Karpas-422 (cell line): ENCODE results near the gene OBP2A. TPM values are rescaled to one million over a fixed set of nuclear protein-coding genes. Genes with fewer than 3 reads are reported as not detected.

Experiments used
- DNase-seq: peaks from one replicate; pipeline ENCODE4 v3.0.0-alpha.2; 2015
- H2AFZ ChIP-seq: fragments of 200-600 bp; sonication (generic); 2 replicates; pipeline ENCODE4 v1.6.1; 2014; ENCODE audit warnings: antibody characterized with exemption, low read length, mixed read lengths
- H3K27ac ChIP-seq: fragments of 200-600 bp; sonication (generic); 2 replicates; pipeline ENCODE4 v1.5.1; 2014; ENCODE audit warnings: mild to moderate bottlenecking, low read length, moderate library complexity
- H3K27me3 ChIP-seq: fragments of 200-600 bp; sonication (generic); 2 replicates; pipeline ENCODE4 v1.6.1; 2014; ENCODE audit warnings: low read length, mixed read lengths
- H3K36me3 ChIP-seq: fragments of 200-600 bp; sonication (generic); 2 replicates; pipeline ENCODE4 v1.6.1; 2014; ENCODE audit warnings: low read length, mixed read lengths; ENCODE audit not compliant: insufficient read depth
- H3K4me1 ChIP-seq: fragments of 200-600 bp; sonication (generic); 2 replicates; pipeline ENCODE4 v1.6.1; 2014; ENCODE audit warnings: mild to moderate bottlenecking, low read length, mixed read lengths
- H3K4me2 ChIP-seq: fragments of 200-600 bp; sonication (generic); 2 replicates; pipeline ENCODE4 v1.6.1; 2014; ENCODE audit warnings: low read length, low read depth, mild to moderate bottlenecking; ENCODE audit not compliant: poor library complexity, severe bottlenecking
- H3K4me3 ChIP-seq: fragments of 200-600 bp; sonication (generic); 2 replicates; pipeline ENCODE4 v1.5.1; 2014; ENCODE audit warnings: mild to moderate bottlenecking, antibody characterized with exemption, low read length, mixed read lengths
- H3K79me2 ChIP-seq: fragments of 200-600 bp; sonication (generic); 2 replicates; pipeline ENCODE4 v1.6.1; 2014; ENCODE audit warnings: mild to moderate bottlenecking, low read length, mixed read lengths
- H3K9ac ChIP-seq: fragments of 200-600 bp; sonication (generic); 2 replicates; pipeline ENCODE4 v1.6.0; 2014; ENCODE audit warnings: low read length
- H3K9me2 ChIP-seq: fragments of 200-600 bp; sonication (generic), shearing (Covaris generic); replicated peaks from 2 replicates; pipeline ENCODE4 v1.6.0; 2014; ENCODE audit warnings: mild to moderate bottlenecking, low read length, moderate library complexity; ENCODE audit not compliant: insufficient read depth
- H3K9me3 ChIP-seq: fragments of 300-700, 200-600 bp; sonication (generic); 2 replicates; pipeline ENCODE4 v1.6.1; 2014; ENCODE audit warnings: low read length, mixed read lengths
- H4K20me1 ChIP-seq: fragments of 200-600 bp; sonication (generic); 2 replicates; pipeline ENCODE4 v1.6.1; 2014; ENCODE audit warnings: mild to moderate bottlenecking, antibody characterized with exemption, low read length, low read depth; ENCODE audit not compliant: insufficient read depth
- total RNA-seq: library from RNA; depleted of rRNA; stranded (reverse); fragments of >200 nt; shearing (Covaris generic); gene quantifications from 2 replicates; pipeline ENCODE4 v1.2.3, GENCODE V29; 2014; ENCODE audit warnings: low replicate concordance

OBP2A gene
- total RNA-seq, 1 experiment from 2014 or later, result not detected

GRCh38 chr9:135587658-135588057, 41.7 kb downstream of the OBP2A start:
- no peak overlapping the region for H3K9ac ChIP-seq
- no peaks in the 10 kb centered on the region for H3K27me3 ChIP-seq

DNA sequence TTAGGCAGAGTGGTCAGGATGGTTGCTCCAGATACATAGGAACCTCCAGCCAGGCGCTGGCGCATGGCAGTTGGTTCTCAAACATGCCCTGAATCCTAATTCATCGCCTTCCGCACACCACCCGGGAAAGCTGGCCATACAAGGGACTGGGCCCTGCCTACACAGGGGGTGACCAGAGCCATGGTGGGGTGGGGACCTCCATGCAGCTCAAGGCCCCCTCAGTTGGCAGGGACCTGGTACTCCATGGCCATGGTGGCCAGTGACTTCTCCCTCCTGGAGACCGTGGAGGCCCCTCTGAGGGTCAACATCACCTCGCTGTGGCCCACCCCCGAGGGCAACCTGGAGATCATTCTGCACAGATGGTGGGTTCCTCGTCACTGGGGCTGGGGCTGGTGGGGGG, 42.4 kb downstream of the OBP2A start:
- no peaks in the 10 kb centered on the region for H3K79me2 ChIP-seq
- no peaks in the 10 kb centered on the region for H4K20me1 ChIP-seq

More at GRCh38 chr9:135587658-135588057, 41.7 kb downstream of the OBP2A start:
- no peak for DNase-seq
- no peak overlapping the region for H3K27ac ChIP-seq
- no peaks in the 10 kb centered on the region for H3K36me3 ChIP-seq
- H3K4me1 ChIP-seq, result no peaks in the 10 kb centered on the region
- H2AFZ ChIP-seq, result no peak overlapping the region
- H3K9me2 ChIP-seq, result no peaks in the 10 kb centered on the region
- H3K4me3 ChIP-seq, result no peak overlapping the region
- no peaks in the 10 kb centered on the region for H3K79me2 ChIP-seq
- H3K9me3 ChIP-seq, result no peaks in the 10 kb centered on the region
- H4K20me1 ChIP-seq, result no peaks in the 10 kb centered on the region
- no peak overlapping the region for H3K4me2 ChIP-seq

GRCh38 chr9:135588886-135589595, 43.1 kb downstream of the OBP2A start:
- H3K4me2 ChIP-seq, result no peak overlapping the region
- no peak overlapping the region for H3K27ac ChIP-seq
- H3K4me3 ChIP-seq, result no peak overlapping the region
- no peaks in the 10 kb centered on the region for H3K4me1 ChIP-seq
- no peak overlapping the region for H2AFZ ChIP-seq
- no peaks in the 10 kb centered on the region for H4K20me1 ChIP-seq
- no peak overlapping the region for H3K9ac ChIP-seq
- no peaks in the 10 kb centered on the region for H3K9me3 ChIP-seq
- H3K36me3 ChIP-seq, result no peaks in the 10 kb centered on the region
- H3K27me3 ChIP-seq, result no peaks in the 10 kb centered on the region
- no peaks in the 10 kb centered on the region for H3K9me2 ChIP-seq
- DNase-seq, result no peak
- no peaks in the 10 kb centered on the region for H3K79me2 ChIP-seq

More for the DNA sequence above, 42.4 kb downstream of the OBP2A start:
- Histone ChIP-seq H3K27ac (no peak overlapping the region), H3K36me3 (no peaks in the 10 kb centered on the region), H3K4me1 (no peaks in the 10 kb centered on the region), H3K9me2 (no peaks in the 10 kb centered on the region), H3K9me3 (no peaks in the 10 kb centered on the region), H3K4me2 (no peak overlapping the region), H3K9ac (no peak overlapping the region), H3K4me3 (no peak overlapping the region), H3K27me3 (no peaks in the 10 kb centered on the region), H2AFZ (no peak overlapping the region)
- no peak for DNase-seq

DNA sequence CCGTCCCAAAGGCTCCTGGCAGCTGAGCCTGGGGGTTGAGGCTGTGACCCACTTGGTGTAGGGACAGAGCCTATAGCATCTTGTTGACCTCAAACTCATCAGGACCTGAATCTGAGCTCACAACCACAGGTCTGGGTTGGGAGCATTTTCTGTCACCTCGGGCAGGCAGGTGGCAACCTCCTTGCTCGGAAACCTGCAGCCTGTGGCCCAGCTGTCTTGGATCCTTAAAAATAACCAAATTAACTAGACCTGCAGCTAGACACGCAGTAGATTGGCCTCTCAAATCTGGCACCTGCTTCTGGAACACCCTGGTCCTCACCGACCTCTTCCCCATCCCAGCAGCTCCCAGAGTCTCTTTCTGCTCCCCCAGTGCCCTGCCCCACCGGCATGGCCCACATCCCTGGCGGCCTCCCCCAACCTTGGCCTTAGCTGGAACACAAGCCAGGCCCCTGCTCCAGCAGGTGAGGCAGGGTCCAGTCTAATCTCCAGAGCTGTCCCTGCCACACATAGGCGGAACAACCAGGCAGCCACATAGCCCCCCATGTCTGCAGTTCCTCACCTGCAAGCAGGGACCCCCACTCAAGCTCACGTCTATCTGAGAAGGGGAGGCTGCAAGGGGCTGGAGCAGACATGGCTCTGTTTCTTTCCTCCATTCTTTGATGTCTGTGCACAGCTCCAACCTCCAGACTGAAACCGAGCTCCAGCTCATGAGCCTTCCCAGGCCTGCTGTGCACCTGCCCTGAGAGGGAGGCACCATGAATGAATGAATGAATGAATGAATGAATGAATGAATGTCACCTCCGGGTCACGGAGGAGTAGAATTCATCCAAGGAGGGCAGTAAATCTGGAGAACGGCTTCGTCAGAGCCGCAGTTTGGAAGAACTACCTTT, 43.9 kb downstream of the OBP2A start:
- no peaks in the 10 kb centered on the region for H3K9me2 ChIP-seq
- H3K9me3 ChIP-seq, result no peaks in the 10 kb centered on the region
- H2AFZ ChIP-seq, result no peak overlapping the region
- DNase-seq, result no peak
- no peaks in the 10 kb centered on the region for H4K20me1 ChIP-seq
- no peaks in the 10 kb centered on the region for H3K27me3 ChIP-seq
- H3K27ac ChIP-seq, result no peak overlapping the region
- no peak overlapping the region for H3K9ac ChIP-seq
- H3K4me3 ChIP-seq, result no peak overlapping the region
- no peaks in the 10 kb centered on the region for H3K79me2 ChIP-seq
- no peaks in the 10 kb centered on the region for H3K36me3 ChIP-seq
- H3K4me2 ChIP-seq, result no peak overlapping the region
- no peaks in the 10 kb centered on the region for H3K4me1 ChIP-seq

- no peak overlapping the region for H3K4me2 ChIP-seq
- H3K27me3 ChIP-seq, result no peaks in the 10 kb centered on the region
- H3K9me3 ChIP-seq, result no peaks in the 10 kb centered on the region
- H4K20me1 ChIP-seq, result no peaks in the 10 kb centered on the region
- no peak overlapping the region for H3K4me3 ChIP-seq
- no peak overlapping the region for H3K27ac ChIP-seq
- H3K4me1 ChIP-seq, result no peaks in the 10 kb centered on the region
- no peaks in the 10 kb centered on the region for H3K36me3 ChIP-seq
- DNase-seq, result no peak
- no peak overlapping the region for H2AFZ ChIP-seq
- no peak overlapping the region for H3K9ac ChIP-seq
- no peaks in the 10 kb centered on the region for H3K9me2 ChIP-seq
- no peaks in the 10 kb centered on the region for H3K79me2 ChIP-seq
Measured at GRCh38 chr9:135590486-135591079, 44.7 kb downstream of the OBP2A start.

GRCh38 chr9:135591506-135592330, 45.8 kb downstream of the OBP2A start:
- H3K27me3 ChIP-seq, result no peaks in the 10 kb centered on the region
- no peak overlapping the region for H2AFZ ChIP-seq
- no peak overlapping the region for H3K9ac ChIP-seq
- no peaks in the 10 kb centered on the region for H4K20me1 ChIP-seq
- H3K4me2 ChIP-seq, result no peak overlapping the region
- no peak for DNase-seq
- H3K79me2 ChIP-seq, result no peaks in the 10 kb centered on the region
- H3K27ac ChIP-seq, result no peak overlapping the region
- no peaks in the 10 kb centered on the region for H3K36me3 ChIP-seq
- H3K9me3 ChIP-seq, result no peaks in the 10 kb centered on the region
- no peaks in the 10 kb centered on the region for H3K4me1 ChIP-seq
- no peaks in the 10 kb centered on the region for H3K9me2 ChIP-seq
- H3K4me3 ChIP-seq, result no peak overlapping the region

DNA sequence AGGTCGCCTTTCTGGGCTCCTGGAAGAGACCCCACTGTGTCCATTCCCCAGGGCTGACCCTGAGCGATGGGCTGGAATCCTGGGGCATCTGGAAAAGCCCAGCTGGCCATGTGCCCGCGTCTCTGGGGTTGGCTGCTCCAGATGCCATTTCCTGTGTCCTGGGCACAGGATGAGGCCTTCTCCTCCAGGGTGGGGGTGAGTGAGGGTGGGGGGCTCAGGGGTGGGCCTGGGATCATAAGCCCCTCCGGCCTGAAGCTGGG, 46.3 kb downstream of the OBP2A start:
- Histone ChIP-seq H3K4me2 (no peak overlapping the region), H3K9ac (no peak overlapping the region), H2AFZ (no peak overlapping the region), H3K4me3 (no peak overlapping the region), H3K27ac (no peak overlapping the region), H3K36me3 (no peaks in the 10 kb centered on the region), H3K9me3 (no peaks in the 10 kb centered on the region), H3K4me1 (no peaks in the 10 kb centered on the region), H3K79me2 (no peaks in the 10 kb centered on the region), H4K20me1 (no peaks in the 10 kb centered on the region), H3K9me2 (no peaks in the 10 kb centered on the region), H3K27me3 (no peaks in the 10 kb centered on the region)
- DNase-seq, result no peak

DNA sequence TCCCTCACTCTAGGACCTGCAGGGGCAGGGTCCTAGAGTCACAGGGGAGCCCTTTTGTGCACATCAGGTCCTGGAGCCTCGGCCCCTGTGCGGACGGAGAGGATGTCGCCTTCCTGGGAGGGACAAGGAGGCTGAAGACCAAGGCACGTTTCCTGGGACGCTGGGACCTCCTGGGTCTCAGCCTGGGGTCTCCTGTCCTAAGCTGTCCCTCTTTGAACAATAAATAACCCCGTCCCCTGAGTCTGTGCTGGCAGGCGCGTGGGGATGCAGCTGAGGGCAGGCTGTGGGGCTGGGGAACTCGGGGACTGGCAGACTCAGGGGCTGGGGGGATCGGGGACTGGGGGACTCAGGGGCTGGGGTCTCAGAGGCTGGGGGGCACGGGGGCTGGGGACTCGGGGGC, 46.7 kb downstream of the OBP2A start:
- Histone ChIP-seq H3K9me3 (no peaks in the 10 kb centered on the region), H3K79me2 (no peaks in the 10 kb centered on the region), H3K27ac (no peak overlapping the region), H2AFZ (no peak overlapping the region), H3K36me3 (no peaks in the 10 kb centered on the region), H3K9me2 (no peaks in the 10 kb centered on the region), H3K9ac (no peak overlapping the region), H3K4me2 (no peak overlapping the region), H3K4me1 (no peaks in the 10 kb centered on the region), H4K20me1 (no peaks in the 10 kb centered on the region), H3K4me3 (no peak overlapping the region), H3K27me3 (no peaks in the 10 kb centered on the region)
- no peak for DNase-seq
